GM12878 (cell line): ENCODE data around the gene NUP210L. TPM values are rescaled to one million over a fixed set of nuclear protein-coding genes. Genes with fewer than 3 reads are reported as not detected.

ENCODE experiments used
- ATAC-seq: fragments of 200-7000 bp; cut with Tn5 transposase; 3 replicates; pipeline ENCODE4 v1.9.1; 2020; ENCODE audit warnings: mild to moderate bottlenecking, moderate library complexity
- BruUV-seq: library from RNA; stranded (reverse); fragments of 400-500 nt; replicated peaks from 2 replicates; lab custom pipeline; 2021; lab: Mats Ljungman, UMichigan
- CTCF ChIA-PET: fragments of 300-600 bp; sonication (Branson Sonifier 250); formaldehyde crosslinking; extraction: SDS; loops from one replicate; lab custom pipeline; 2021; ENCODE audit warnings: inconsistent platforms; lab: Yijun Ruan, JAX
- POLR2A ChIA-PET: fragments of 350-600 bp; formaldehyde crosslinking; extraction: SDS; loops from one replicate; lab custom pipeline; 2021; ENCODE audit warnings: inconsistent platforms; lab: Charles Lee
- RAD21 ChIA-PET: fragments of 300-600 bp; sonication (Branson Sonifier 250); formaldehyde crosslinking; loops from one replicate; lab custom pipeline; 2023; ENCODE audit warnings: antibody characterized with exemption; ENCODE audit not compliant: unreplicated experiment; lab: Charles Lee
- SMC1A ChIA-PET: fragments of 300-600 bp; sonication (Branson Sonifier 250); formaldehyde crosslinking; loops from one replicate; lab custom pipeline; 2023; ENCODE audit not compliant: unreplicated experiment, uncharacterized antibody; lab: Charles Lee
- DNase-seq: peaks from one replicate; pipeline ENCODE4 v3.0.0-alpha.2; 2011; ENCODE audit warnings: low read depth, low spot score
- FAIRE-seq: peaks from 3 replicates; lab custom pipeline; 2011; peaks lifted over from hg19 to GRCh38; lab: Jason Lieb, UNC
- H2AFZ ChIP-seq: 2 replicates; pipeline ENCODE4 v1.6.0; 2011; ENCODE audit warnings: low read depth, low read length, control low read depth; ENCODE audit not compliant: control insufficient read depth
- H3K27ac ChIP-seq: 2 replicates; pipeline ENCODE4 v1.5.1; 2011; ENCODE audit warnings: control low read depth; ENCODE audit not compliant: control insufficient read depth, insufficient read depth
- H3K27me3 ChIP-seq, 2 experiments: replicated peaks in 1 of 2; 2 replicates each; pipeline versions ENCODE4 v1.6.0 to v1.6.1; 2011; ENCODE audit warnings: low read length in 1 of 2; ENCODE audit not compliant: control insufficient read depth in 2 of 2, insufficient read depth in 2 of 2
- H3K36me3 ChIP-seq, 2 experiments: 2 replicates each; pipeline ENCODE4 v1.5.1; 2011; ENCODE audit warnings: low read length in 1 of 2; ENCODE audit not compliant: control insufficient read depth in 2 of 2, insufficient read depth in 2 of 2
- H3K4me1 ChIP-seq: 2 replicates; pipeline ENCODE4 v1.6.1; 2011; ENCODE audit warnings: mild to moderate bottlenecking, low read length, moderate library complexity, mixed read lengths; ENCODE audit not compliant: control insufficient read depth, insufficient read depth
- H3K4me2 ChIP-seq: 2 replicates; pipeline ENCODE4 v1.6.0; 2011; ENCODE audit warnings: control low read depth; ENCODE audit not compliant: control insufficient read depth, insufficient read depth
- H3K4me3 ChIP-seq: fragments of 200-600 bp; sonication (generic); 2 replicates; pipeline ENCODE4 v1.5.1; 2016
- H3K79me2 ChIP-seq: 2 replicates; pipeline ENCODE4 v1.6.0; 2011; ENCODE audit warnings: low read length; ENCODE audit not compliant: control insufficient read depth, insufficient read depth
- H3K9ac ChIP-seq: 2 replicates; pipeline ENCODE4 v1.8.0; 2011; ENCODE audit warnings: low read length, control low read depth, mixed read lengths; ENCODE audit not compliant: control insufficient read depth, insufficient read depth
- H3K9me3 ChIP-seq: replicated peaks from 3 replicates; pipeline ENCODE4 v1.5.1; 2011; ENCODE audit warnings: mild to moderate bottlenecking, low read length; ENCODE audit not compliant: control insufficient read depth, insufficient read depth
- H4K20me1 ChIP-seq: 2 replicates; pipeline ENCODE4 v1.6.0; 2011; ENCODE audit not compliant: control insufficient read depth, insufficient read depth
- BCL11A ChIP-seq: IDR thresholded peaks from 2 replicates; pipeline ENCODE4 v1.6.1; 2011; ENCODE audit warnings: low read depth, low read length
- CEBPB ChIP-seq, 2 experiments: fragments of 150-350 bp in 1 of 2; IDR thresholded peaks; 2 replicates each; pipeline ENCODE4 v1.6.1; 2012 to 2014; ENCODE audit warnings: low read depth in 2 of 2, low read length in 2 of 2, borderline replicate concordance in 1 of 2, inconsistent platforms in 1 of 2
- E2F8 ChIP-seq: fragments of 450-650 bp; IDR thresholded peaks from 2 replicates; pipeline ENCODE4 v1.6.1; 2018; ENCODE audit warnings: mild to moderate bottlenecking, low read depth, moderate library complexity; ENCODE audit not compliant: partially characterized antibody
- MEF2B ChIP-seq: fragments of 450-650 bp; IDR thresholded peaks from 2 replicates; pipeline ENCODE4 v1.6.1; 2018; ENCODE audit warnings: mild to moderate bottlenecking, moderate library complexity; ENCODE audit not compliant: partially characterized antibody, poor library complexity, severe bottlenecking
- NR2F1 ChIP-seq: fragments of 450-650 bp; conservative IDR thresholded peaks from 2 replicates; pipeline ENCODE4 v1.6.1; 2017; ENCODE audit warnings: mild to moderate bottlenecking
- ZNF24 ChIP-seq: fragments of 450-650 bp; IDR thresholded peaks from 2 replicates; pipeline ENCODE4 v1.6.1; 2017; ENCODE audit warnings: antibody characterized with exemption, mild to moderate bottlenecking
- WGBS: methylation state at CpG from one replicate; pipeline ENCODE4 v1.1.6; 2016; ENCODE audit warnings: low lambda C conversion rate; ENCODE audit not compliant: insufficient replicate concordance, insufficient coverage; ENCODE audit errors: missing lambda C conversion rate; 5-methylcytosine and 5-hydroxymethylcytosine counted together
- in situ Hi-C: fragments of 300-500 bp; cut with MboI; formaldehyde crosslinking; loops from 9 replicates; pipeline ENCODE4 v1.14.3; 2018; ENCODE audit warnings: mixed read lengths
- intact Hi-C: fragments of 100-400 bp; cut with micrococcal nuclease; formaldehyde crosslinking; loops from one replicate; pipeline ENCODE4 v1.14.2; 2022; ENCODE audit not compliant: unreplicated experiment
- polyA plus RNA-seq, 11 experiments: library from polyadenylated mRNA; depleted of rRNA in 4 of 11; unstranded in 6 of 11; stranded (reverse) in 5 of 11; fragments of >200 nt; fragmentation: Nextera tagmentation in 4 of 11; fragmentation: Illumina TruSeq in 1 of 11; extraction: Ambion mirVana in 4 of 11; extraction: Trizol in 1 of 11; gene quantifications; 1 replicate in 1 of 11; 2 replicates in 10 of 11; pipeline versions ENCODE4 v1.2.1 to v1.2.3, GENCODE V29; 2011 to 2016; ENCODE audit warnings: inconsistent platforms in 2 of 11, missing spikeins in 2 of 11, low read depth in 1 of 11
- total RNA-seq, 4 experiments: library from RNA; depleted of rRNA in 3 of 4; stranded (reverse); fragments of >200 nt in 3 of 4; fragmentation: Illumina TruSeq in 1 of 4; extraction: Trizol in 1 of 4; gene quantifications; 2 replicates each; pipeline versions ENCODE4 v1.2.1 to v1.2.3, GENCODE V29; 2013 to 2021

Gene NUP210L
- total and polyA plus RNA-seq, 10 of the 15 experiments (the other 5 are each of a cell fraction or from before 2014, with no cell fraction given) = 0.04 to 0.08 (median 0.07) TPM; not detected in 7

GRCh38 chr1:154179946-154180687 lies 25.2 kb upstream of the NUP210L start (continued):
- TF ChIP-seq ZNF24 = peak; percentile 85
- TF ChIP-seq BCL11A = no peak
- no peak for TF ChIP-seq E2F8

- H3K27ac ChIP-seq = no peak overlapping the region; the same call in 1 of the 2 replicates
- ChIA-PET POLR2A (interaction anchor here (1.4 to 3.9 kb wide), 3 partner anchors 20 to 85 kb away, joined by 3 to 20 read pairs (median 4); no protein-coding TSS in a partner anchor), CTCF (interaction anchor here (0.7 to 2.2 kb wide), 3 partner anchors 20 to 156 kb away, joined by 3 to 7 read pairs (median 7); no protein-coding TSS in a partner anchor), SMC1A (interaction anchor here (0.7 to 4.1 kb wide), 4 partner anchors 13 to 825 kb away, joined by 3 to 22 read pairs (median 7); partner anchors contain the start of gene RPS27), RAD21 (interaction anchor here (1.0 to 1.4 kb wide), 3 partner anchors 21 to 93 kb away, joined by 3 to 5 read pairs (median 3); partner anchors contain the start of gene HAX1)
- H3K27me3 ChIP-seq = no peaks in the 10 kb centered on the region
- H2AFZ ChIP-seq = no peak overlapping the region
- DNase-seq (no peak), ATAC-seq (0 out of 3 replicates have a peak, but pooled peaks have one; percentile 1), FAIRE-seq (no peak)
- 0 out of 2 replicates have a peak, but pooled peaks have one; percentile 16 for TF ChIP-seq NR2F1
- TF ChIP-seq CEBPB (IDR thresholded peaks at IDR 0.05; ENCODE audit: borderline replicate concordance in 1 of 2, low read depth in 2 of 2, low read length in 2 of 2) = no peak
- TF ChIP-seq MEF2B = peak; percentile 39
- WGBS = 66% methylated on average over 10 of the region's 10 CpGs
- in situ Hi-C loops (no loop called here), intact Hi-C loops (no loop called here)
- H3K36me3 ChIP-seq = peaks cover 3 to 31% of the 10 kb centered on the region in 2 experiments; a peak in 3 of 4 replicates
- H3K4me1 ChIP-seq = peaks cover 17% of the 10 kb centered on the region
- peak overlapping the region; percentile 30 for H3K9ac ChIP-seq
- H3K4me2 ChIP-seq = peak overlapping the region; percentile 89
- no TSS peak for BruUV-seq
- peaks cover 83% of the 10 kb centered on the region for H3K79me2 ChIP-seq
- peak overlapping the region; percentile 99 for H3K4me3 ChIP-seq
- H3K9me3 ChIP-seq = no peaks in the 10 kb centered on the region
- H4K20me1 ChIP-seq = peaks cover 36% of the 10 kb centered on the region
Observed at GRCh38 chr1:154178911-154179811, 24.3 kb upstream of the NUP210L start.
